Stimulated activated CD8-positive, alpha-beta memory T cell treated with anti-CD3 and anti-CD28 coated beads, Interleukin-4, amount 100 ng/mL, for 1 hour (primary cell): ENCODE measurements around the gene TTI1.
"Not testable (repeated sequence)": the region's sequence is repeated elsewhere in the genome, so short reads cannot be mapped to it uniquely, and the experiment has no call there.

ENCODE experiments used
- DNase-seq, 2 donors: peaks; one replicate each; pipeline ENCODE4 v3.0.0-alpha.2; 2020; ENCODE audit warnings: low read depth in 2 of 2, low spot score in 1 of 2

TTI1 gene

GRCh38 chr20:38012332-38012731, 20.9 kb downstream of the TTI1 start:
- no peak for DNase-seq

DNA sequence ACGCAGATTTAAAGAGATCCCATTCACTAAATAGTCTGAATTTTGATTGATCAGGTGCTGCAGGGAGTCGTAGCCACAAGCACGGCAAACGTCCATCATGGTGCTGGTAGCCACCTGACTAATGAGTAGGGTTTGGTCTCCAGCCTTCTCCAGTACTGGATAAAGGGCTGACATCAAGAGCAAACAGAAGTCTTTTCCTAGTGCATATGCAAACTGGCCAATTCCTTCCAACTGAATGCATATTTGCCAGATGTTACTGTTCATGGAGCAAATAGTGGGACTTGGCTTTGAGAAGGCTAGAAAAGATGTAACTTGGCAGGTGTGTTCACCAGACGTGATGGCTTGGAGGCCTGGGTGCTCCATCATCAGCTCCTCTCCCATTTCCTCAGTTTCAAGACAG, 21.6 kb downstream of the TTI1 start:
- DNase-seq = no peak

DNA sequence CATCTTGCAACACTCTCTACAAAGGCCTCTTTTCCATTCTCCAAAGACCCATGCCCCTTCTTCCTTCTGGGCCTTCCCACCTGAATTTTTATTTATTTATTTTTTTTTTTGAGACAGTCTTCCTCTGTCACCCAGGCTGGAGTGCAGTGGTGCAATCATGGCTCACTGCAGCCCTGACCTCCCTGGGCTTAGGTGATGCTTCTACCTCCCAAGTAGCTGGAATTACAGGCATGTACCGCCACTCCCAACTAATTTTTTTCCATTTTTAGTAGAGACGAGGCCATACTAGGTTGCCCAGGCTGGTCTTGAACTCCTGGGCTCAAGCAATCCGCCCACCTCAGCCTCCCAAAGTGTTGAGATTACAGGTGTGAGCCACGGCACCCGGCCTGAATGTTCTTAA, 23.8 kb downstream of the TTI1 start:
- not testable (repeated sequence) for DNase-seq

DNA sequence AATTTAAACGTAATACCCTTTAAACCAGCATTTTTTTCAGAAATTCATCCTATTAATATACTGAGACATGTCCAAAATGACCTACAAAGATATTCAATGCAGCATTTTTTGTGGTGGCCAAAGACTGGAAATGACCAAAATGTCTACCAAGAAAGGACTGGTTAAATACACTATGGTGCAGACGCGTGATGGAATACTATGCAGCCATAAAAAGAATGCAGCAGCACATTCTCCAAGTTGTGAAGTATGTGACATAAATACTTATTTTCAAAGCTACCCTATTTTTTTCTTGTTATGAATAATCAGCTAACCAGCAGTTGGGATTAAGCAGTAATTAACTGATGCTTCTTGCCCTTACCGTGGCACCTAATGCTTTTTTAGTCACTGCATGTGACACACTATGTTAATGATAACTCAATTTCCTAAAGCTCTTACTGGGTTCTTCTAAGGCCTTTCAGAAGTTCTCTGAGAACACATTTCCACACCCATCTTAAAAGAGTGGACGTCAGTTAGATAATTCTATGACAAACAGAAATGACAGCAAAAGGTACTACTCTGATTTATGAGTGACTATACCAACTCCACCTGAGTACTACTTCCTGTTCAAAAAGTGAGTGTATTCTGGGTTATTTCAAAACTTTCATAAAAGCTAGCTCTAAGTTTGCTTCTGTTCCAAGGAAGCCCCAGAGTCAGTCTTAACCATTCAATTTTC, 24.9 kb downstream of the TTI1 start:
- DNase-seq = no peak

DNA sequence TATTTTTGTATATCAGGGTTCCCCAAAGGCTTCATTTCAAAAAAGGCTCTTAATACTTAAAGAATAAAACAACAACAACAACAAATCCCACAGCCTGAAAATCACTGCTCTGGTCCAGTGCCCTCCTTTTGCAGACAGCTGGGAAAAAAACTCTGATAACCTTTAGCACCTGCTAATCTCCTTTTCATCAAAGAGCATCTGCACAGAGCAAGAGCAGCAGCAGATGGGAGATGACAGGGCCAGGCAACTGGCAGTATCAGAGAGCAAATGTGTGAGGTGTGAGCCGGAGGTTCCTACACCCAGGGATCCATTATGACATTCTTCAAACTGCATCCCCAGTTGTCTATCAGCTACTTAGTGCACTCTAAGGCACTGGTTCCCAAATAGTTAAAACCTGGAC, 25.7 kb downstream of the TTI1 start:
- no peak for DNase-seq

GRCh38 chr20:38005903-38006302, 27.4 kb downstream of the TTI1 start:
- DNase-seq = no peak

DNA sequence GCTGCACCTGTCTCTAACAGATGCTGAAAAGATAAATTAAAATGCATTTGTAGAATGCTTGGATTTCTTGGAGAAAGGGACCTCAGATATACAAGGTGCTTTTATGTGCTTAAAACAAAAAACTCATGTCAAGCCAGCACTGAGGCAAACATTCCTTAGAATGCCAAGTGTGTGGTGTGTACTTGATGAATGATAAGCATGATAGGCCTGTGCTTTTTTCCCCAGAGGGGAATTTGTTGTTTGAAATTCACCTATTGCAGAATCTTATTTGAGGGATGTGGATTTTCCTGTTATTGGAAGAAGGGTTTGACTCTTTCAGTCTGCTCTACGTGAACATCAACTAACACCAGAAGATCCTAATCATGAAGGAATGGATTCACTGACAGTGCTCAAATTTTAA, 28.8 kb downstream of the TTI1 start:
- DNase-seq = no peak

DNA sequence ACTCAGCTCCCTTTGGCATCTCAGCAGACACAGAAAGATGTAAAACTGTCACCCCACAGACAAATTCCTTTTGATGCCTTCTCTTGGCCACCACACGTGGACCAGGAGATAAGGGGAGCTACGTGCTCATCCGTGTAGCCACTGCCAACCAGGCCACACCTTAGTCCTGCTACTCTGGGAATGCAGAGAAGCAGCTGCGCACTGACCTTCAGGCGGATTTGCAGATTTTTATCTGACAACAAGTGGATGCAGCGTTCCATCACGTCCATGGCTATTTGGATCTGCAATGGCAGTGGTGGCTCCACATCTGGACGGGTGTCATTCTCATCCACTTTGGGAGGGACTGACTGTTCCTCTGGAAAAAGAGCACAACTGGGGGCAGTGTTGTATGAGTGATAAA, 30.8 kb downstream of the TTI1 start:
- no peak for DNase-seq

- no peak for DNase-seq
These were observed 31.3 kb downstream of the TTI1 start for GRCh38 chr20:38001981-38002380.

GRCh38 chr20:38001173-38001875, 31.9 kb downstream of the TTI1 start:
- DNase-seq = no peak

GRCh38 chr20:38000293-38000692, 33.0 kb downstream of the TTI1 start:
- DNase-seq = no peak

DNA sequence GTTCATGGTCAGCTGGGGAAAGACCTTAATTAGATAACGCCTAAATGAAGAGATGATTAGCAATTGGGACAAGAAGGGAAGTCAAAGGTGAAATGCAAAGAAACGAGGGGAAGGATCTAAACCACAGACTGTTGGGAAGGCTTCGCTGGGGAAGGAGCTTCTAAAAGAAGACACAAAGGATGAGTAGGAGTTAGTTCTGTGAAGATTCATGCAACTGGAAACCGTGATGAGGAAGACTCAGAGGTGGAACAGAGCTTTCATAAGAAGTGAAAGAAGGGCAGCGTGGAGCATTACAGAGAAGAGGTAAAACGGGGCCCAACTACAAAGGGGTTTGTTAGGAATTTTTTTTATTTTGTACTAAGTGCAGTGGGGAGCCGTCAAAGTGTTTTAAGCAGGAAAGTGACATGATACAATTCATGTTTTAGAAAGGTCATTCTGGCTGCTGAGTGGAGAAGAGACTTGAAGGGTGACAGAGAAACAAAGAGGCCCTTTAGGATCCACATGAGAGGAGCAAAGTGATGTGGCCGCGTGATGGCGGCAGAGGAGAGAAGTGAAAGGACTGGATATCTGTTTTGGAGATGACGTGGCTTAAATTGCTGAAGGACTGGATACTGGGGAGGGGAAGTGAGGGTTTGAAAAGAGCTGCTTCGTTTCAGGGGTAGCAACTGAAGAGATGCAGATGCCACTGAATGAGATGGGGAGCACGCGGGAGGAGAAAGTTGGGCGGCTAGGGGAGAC, 33.6 kb downstream of the TTI1 start:
- DNase-seq = no peak

- no peak for DNase-seq
These were observed 35.7 kb downstream of the TTI1 start for GRCh38 chr20:37997516-37997915.

- no peak for DNase-seq
These were observed 37.2 kb downstream of the TTI1 start for GRCh38 chr20:37995856-37996605.

DNA sequence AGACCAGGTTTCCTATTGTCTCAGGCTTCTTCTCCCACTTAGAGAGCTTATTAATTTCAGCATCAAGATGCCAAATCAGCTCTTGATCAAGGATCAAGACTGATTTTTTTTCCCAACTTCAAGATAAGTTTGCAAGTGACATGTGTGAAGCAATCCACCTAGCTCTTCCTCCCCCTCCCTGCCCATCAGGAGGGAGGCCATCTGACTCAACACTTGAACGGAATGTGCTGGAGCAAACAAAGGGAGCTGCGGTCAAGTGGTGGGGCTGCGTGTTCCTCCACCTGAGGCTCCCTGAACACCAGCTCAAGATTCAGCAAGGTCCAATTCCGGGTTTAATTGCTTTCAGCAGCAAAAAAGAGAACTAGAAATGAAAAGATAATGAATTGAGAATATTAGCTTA, 38.7 kb downstream of the TTI1 start:
- no peak for DNase-seq

DNA sequence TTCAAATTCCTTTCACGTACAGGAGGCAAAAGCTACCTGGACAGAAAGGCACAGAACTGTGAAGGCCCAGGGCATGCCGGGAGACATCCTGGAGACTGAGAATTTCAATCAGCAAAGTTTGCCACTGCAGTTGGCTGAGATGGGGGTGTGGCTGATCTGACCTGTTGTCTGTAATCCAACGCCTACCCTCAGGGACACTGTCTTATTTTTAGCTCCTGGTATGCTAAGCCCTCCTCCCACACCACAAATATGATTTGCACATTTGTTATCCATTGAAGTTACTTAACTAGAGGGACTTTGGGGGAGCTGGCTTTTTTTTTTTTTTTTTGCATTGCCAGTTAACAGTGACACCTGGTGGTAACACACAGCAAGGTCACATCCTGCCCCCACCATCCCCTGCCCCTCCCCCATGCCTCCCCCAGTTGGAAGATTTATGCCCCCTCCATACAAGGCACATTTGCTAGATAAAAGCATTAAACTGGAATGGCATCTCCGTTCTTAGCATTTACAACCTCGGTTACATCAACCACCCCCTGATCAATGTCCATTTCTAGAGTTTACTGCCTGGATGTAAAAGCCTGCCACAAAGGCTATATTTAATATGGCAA, 40.4 kb downstream of the TTI1 start:
- no peak for DNase-seq

DNA sequence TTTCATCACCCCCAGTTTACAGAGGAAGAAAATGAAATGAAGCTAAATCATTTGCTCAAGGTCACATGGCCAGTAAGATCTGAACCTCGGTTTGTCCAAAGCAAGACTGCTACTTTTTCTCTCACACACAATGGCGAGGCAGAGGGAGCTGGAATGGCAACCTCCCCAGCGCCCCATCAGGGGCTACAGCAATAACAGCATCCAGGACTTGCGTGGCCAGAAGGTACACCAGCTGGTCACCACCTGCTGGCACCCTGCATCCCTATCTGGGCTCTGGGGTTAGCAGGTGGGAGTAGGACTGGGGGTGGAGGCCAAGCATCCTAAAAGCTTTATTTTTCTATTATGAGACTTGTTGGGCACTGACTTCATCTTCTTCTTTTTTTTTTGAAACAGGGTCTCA, 41.3 kb downstream of the TTI1 start:
- no peak for DNase-seq

- DNase-seq = no peak
These were observed 41.9 kb downstream of the TTI1 start for GRCh38 chr20:37991157-37991866.

DNA sequence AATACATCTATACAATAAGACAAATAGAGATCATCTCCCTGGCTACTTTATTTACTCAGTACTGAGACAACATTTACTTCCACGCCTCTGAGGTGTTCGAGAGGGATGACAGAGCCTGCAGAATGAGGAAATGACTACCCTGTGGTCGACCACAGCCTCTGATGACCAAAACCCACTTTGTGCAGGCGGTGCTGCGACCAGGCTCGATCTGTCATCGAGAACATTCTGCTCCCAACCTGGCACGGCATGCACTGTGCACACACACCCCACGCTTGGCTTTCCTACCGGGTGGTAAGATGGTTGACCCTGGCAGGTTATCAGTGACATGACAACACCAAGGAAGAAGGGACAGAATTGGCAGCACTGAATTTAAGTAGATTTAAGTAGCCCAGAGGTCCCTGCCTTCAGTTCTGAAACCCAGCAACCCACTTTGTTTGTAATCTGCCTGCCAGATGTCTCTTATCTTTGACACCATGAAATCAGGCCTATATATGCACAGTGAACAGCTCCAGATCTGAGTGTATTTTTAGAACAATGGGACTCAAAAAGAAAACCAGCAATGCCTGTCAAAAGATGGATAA, 42.6 kb downstream of the TTI1 start:
- peak; percentile 15 to 16 for DNase-seq
